HG03139 (cell line): ENCODE measurements around the gene CCSER1.
"Not testable (repeated sequence)": the region's sequence is repeated elsewhere in the genome, so short reads cannot be mapped to it uniquely, and the experiment has no call there.

ENCODE experiments used
- ATAC-seq: cut with Tn5 transposase; IDR thresholded peaks from one replicate; pipeline ENCODE4 v1.9.1; 2021; ENCODE audit not compliant: unreplicated experiment

Gene CCSER1

DNA sequence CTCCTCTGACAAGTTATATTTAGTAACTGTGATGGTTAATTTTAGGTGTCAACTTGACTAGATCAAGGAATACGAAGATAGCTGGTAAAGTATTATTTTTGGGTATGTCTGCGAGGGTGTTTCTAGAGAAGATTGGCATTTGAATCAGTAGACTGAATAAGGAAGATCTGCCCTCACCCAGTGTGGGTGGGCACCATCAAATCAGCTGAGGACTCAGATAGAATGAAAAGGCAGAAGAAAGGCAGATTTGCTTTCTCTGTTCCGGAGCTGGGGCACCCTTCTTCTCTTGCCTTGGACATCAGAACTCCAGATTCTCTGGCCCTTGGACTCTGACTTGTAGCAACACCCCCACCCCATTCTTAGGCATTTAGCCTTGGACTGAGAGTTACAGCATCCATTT lies 981.6 kb downstream of the CCSER1 start:
- ATAC-seq = no peak

DNA sequence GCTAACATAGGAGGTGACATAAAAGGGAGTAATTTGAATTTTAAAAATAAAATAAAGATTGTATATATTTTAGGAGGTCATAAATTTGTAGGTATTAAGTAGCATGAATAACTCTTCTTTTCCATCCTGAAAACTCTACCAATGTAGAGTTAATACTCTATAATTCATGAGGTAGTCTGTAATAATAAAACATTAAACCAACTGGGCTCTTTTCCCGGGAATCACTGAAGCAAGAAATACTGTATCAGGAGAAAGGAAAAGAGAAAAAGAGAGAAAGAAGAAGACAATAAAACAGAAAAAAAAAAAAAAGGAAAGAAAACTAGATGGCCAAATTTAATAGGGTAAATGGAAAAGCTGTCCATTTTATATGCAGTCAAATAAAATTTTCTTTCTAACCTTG lies 984.4 kb downstream of the CCSER1 start:
- ATAC-seq = no peak

DNA sequence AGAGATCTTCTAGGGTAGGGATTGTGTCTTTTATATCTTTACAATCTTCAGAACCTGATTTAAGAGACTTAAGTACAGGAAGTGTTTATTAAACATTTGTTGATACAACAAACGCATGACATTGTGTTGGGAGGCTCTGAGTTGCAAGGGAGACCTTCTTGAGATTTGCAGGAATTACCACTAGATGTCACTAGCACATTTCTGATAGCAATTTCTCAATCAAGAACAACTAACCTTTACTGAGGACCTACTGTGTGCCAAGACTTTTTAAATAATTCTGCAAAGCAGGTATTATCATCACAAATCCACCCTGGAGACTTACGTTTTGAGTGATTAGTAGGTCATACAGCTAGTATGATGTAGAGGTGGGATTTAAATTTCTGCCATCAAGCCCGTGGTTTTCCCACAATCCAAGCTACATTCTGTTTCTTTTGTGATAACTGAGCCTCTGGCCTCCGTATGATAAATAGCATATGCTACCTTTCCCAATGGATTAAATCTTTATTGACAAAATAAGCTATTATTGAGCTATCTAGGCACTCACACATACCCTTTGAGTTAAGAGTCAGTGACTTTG lies 986.0 kb downstream of the CCSER1 start:
- no peak for ATAC-seq

DNA sequence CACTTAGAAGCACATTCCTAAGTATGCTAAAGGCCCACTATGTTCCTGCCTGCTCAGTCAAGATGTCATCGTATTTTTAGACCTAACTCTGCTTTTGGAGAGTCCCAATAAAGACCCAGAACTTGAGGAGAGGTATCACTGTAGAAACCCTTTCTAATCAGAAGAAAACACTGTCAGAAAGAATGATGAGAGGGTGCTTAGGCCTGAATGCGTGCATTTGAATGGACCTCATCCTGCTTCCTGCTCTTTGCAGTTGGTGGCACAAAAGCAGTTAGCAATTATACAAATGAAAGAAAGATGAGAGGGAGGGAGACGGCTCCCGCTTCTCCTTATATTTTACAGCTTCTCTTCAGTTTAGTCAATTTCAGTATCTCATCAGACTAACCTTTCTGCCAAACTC lies 987.2 kb downstream of the CCSER1 start:
- ATAC-seq = no peak

DNA sequence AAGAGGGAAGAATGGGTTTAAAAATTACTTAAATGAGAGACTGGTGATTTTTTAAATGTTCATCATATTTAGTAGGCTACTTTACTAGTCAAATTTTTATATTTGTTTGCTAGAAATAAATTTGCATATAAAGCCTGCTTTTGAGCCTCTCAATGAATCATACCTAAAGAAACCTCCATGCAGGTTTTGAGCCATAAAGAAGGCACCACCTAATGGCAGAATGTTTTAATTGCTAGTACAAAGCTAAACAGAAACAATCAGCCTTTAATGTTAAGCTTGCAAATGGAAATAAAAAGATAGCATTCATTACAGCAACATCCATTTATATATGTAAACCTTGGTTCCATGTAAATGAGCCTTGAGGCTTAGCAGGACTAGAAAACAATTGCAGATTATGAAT lies 989.7 kb downstream of the CCSER1 start:
- ATAC-seq = no peak

DNA sequence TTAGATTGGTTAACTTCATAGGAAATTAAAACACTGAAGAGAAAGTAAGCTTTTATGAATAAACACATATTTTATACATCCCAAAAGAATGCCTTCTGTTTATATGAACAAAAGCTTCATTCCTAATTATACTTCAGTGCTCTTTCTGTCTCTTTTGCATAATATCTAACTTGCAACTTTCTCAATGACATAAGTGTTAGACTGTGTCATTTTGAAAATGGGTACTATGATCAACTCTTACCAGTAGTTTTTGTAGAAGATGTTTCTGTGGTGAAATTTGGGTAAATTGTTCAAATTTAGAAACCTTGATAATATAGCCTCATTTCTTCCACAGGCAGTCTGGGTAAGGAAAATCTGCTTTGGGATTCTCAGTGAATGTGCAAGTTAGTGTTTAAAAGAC lies 991.4 kb downstream of the CCSER1 start:
- peak; percentile 77 for ATAC-seq

DNA sequence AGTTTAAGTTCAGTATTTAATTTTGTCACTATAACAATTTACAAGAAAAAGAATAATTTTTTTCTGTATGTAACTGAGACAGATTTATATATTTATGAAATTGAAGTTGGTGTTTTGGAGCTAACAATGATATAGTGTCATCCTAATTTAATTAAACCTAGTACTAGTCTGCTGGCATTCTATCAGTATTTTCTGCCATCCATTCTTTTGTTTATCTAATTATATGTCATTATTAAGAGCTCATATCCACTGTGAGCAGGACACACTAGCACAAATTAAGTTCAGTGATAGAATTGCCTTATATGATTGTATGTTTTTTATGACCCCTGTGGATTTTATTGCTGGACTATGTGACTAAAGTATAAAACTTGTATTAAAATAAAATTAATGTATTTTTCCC lies 996.5 kb downstream of the CCSER1 start:
- no peak for ATAC-seq

DNA sequence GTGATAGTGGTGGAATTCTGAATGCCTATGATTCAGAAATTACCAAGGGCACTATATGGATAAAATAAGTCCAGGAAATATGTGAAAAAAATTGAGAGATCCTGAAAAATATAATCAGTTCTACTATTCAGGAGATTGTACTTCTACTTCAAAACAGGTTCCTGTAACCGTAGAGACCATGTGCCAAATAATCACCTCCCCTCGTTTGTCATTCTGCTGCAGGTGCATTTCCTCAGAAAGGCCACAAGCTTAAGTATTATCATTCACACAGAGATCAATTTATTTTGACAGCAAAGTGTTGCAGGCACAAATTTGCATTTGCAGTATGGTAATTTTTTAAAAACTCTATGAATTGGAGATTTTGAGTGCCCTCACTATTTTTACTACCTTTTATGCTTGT lies 1000.0 kb downstream of the CCSER1 start:
- ATAC-seq = no peak

DNA sequence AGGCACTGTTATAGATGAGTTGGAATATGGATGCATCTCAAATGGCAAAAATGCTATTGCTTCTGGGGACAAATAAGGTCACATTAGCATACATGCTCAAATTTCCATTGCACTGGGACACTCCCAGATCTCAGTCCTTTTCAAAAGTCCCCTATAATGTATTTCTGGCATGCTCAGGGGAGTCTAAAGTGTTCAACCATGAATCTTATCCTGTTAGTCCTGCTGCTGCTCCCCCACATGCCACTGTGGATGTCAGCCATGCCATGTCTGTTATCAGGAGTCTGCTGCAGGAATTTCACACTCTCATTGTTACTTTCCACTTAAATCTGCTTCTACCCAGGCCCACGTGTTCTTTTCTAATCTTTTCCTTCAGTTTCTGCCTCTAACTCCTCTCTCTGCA lies 1000.6 kb downstream of the CCSER1 start:
- no peak for ATAC-seq

DNA sequence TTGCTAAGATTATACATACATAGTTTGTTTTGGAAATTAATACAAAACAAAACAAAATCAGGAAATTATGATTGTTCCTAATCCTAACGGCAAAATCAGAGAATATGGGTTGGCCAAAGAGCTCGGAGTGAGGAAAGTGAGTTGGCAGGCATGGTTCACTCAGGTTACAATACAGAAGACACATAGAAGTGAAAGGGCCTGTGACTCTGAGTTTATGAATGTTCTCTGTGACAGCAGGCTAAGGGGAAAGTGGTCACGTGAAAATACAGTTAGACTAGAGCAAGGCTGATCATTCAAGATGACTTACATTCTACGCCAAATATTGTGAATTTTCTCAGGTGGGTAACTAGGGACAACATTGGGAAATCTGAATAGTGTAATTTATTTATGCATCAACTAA lies 1001.3 kb downstream of the CCSER1 start:
- no peak for ATAC-seq

DNA sequence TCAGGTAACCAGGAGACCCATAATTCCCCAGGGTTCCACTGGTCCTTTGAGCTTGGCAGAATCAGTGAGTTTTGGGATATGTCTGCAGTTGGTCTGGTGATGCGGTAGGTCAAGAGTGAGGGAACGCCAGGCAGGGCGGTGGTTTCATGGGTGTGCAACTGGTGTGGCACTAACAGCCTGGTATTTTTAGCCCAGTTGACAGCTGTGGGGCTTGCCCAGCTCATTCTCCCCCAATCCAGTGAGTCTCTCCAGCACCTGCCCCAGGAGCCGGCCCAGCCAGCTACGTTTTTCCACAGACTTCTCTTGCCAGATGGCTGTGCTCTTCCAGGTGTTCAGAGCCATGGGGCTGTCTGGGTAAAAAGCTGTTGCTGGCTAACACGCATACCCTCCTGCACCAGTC lies 1019.9 kb downstream of the CCSER1 start:
- no peak for ATAC-seq

DNA sequence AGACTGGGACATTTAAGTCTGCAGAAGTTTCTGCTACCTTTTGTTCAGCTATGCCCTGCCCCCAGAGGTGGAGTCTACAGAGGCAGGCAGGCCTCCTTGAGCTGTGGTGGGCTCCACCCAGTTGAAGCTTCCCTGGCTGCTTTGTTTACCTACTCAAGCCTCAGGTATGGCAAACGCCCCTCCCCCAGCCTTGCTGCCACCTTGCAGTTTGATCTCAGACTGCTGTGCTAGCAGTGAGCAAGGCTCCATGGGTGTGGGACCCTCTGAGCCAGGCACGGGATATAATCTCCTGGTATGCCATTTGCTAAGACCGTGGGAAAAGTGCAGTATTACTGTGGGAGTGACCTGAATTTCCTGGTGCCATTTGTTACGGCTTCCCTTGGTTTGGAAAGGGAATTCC lies 1026.8 kb downstream of the CCSER1 start:
- ATAC-seq = not testable (repeated sequence)

DNA sequence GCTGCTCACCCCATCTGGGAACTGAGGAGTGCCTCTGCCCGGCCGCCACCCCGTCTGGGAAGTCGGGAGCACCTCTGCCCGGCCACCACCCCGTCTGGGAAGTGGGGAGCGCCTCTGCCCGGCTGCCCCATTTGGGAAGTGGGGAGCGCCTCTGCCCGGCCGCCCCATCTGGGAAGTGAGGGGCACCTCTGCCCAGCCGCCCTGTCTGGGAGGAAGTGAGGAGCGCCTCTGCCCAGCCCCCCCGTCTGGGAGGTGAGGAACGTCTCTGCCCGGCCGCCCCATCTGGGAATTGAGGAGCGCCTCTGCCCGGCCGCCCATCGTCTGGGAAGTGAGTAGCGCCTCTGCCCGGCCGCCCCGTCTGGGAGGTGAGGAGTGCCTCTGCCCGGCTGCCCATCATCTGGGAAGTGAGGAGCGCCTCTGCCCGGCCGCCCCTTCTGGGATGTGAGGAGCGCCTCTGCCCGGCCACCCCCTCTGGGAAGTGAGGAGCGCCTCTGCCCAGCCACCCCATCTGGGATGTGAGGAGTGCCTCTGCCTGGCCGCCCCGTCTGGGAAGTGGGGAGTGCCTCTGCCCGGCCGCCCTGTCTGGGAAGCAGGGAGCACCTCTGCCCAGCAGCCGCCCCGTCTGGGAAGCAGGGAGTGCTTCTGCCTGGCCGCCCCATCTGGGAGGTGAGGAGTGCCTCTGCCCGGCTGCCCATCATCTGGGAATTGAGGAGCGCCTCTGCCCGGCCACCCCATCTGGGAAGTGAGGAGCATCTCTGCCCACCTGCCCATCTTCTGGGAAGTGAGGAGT lies 1040.9 kb downstream of the CCSER1 start:
- ATAC-seq = not testable (repeated sequence)

DNA sequence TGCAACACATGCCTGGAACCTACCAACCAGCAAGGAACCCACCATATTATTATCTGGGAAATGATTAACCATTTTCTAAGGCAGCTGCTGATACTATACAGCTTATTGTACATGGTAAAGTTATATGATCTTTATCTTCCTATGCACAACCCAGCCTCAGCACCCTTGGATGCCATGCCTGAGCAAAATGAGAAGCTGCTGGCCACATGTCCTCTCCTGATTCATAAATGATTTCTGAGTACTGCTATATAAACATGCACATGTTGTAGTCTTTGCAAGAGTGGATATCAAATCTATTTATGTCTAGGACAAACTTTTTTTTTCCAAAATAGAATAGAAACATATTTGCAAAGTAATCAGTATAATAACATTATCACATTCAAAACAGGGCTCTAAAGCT lies 1043.6 kb downstream of the CCSER1 start:
- ATAC-seq = no peak

DNA sequence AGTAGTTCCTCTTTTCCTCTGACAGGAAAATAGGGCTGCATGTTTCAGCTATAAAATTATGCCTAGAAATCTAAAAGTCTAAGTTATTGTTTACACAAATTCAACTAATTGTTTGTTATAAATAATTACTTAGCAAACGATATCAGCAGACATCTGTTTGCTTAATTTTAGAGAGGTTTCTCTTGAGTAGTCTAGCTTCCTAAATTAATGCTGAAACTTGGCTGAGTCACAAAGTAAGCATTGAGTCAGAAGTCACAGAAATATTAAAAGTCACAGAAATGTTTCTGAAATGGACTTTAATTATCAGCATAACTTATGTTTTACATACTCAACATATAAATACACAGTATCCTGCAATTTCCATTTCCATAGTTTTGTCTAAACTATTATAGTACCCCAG lies 1044.0 kb downstream of the CCSER1 start:
- no peak for ATAC-seq

DNA sequence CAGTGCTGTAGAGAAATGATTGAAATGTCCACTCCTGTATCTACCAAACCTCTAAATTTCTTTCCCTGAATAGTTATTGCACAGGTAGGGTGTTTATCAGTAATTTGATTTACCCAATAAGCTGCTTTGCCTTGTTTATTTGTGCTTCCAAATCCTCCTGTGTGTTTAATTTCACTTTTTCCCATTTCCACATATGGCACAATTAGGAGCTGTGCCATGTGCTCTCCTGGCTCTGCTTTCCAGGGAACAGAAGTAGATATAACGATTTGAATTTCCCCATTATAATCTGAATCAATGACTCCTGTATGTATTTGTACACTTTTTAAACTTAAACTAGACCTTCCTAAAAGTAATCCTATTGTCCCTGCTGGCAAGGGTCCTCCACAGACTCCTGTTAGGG lies 1057.9 kb downstream of the CCSER1 start:
- ATAC-seq = not testable (repeated sequence)

DNA sequence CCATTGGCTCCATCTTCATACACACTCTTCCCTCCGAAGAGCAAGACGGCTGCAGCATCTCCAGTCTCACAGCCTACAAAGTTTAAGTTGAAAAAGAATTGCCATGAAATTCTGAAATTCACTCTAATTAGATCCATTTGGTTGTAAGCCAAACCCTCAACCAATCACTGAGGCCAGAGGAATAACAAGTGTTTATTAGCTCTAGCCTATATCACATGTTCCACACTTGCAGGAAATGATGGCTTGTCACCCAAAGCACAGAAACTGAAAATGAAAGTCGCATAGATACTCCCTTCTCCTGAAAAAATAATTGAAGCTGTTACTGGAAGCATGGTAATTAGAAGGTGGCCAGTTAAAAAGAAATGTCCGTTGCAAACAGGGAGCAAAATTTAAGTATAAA lies 1071.8 kb downstream of the CCSER1 start:
- no peak for ATAC-seq

DNA sequence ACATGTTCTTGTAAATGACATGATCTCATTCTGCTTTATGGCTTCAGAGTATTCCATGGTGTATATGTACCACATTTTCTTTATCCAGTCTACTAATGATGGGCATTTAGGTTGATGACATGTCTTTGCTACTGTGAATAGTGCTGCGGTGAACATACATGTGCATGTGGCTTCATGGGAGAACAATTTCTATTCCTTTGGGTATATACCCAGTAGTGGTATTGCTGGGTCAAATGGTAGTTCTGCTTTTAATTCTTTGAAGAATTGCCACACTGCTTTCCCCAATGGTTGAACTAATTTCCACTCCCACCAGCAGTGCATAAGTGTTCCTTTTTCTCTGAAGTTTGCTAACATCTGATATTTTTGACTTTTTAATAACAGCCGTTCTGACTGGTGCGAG lies 1080.3 kb downstream of the CCSER1 start:
- ATAC-seq = no peak

DNA sequence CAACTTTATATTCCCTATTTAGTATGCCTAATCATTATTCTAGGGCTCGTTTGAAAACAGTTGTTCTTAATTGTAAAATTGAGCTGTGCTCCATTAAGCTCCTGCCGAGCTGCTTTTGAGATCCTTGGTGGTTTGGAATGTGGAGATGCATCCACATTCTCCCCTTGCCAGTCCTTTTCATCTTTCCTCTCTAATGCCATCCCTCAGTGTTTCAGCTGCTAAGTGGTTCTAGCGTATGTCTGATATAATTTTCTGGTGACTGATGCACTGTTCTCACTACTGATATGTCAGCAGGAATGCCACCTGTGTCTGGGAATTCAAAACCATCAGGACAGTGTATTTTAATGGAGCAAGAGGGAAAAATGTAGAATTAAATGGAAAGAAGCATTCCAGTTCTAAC lies 1085.0 kb downstream of the CCSER1 start:
- ATAC-seq = no peak

DNA sequence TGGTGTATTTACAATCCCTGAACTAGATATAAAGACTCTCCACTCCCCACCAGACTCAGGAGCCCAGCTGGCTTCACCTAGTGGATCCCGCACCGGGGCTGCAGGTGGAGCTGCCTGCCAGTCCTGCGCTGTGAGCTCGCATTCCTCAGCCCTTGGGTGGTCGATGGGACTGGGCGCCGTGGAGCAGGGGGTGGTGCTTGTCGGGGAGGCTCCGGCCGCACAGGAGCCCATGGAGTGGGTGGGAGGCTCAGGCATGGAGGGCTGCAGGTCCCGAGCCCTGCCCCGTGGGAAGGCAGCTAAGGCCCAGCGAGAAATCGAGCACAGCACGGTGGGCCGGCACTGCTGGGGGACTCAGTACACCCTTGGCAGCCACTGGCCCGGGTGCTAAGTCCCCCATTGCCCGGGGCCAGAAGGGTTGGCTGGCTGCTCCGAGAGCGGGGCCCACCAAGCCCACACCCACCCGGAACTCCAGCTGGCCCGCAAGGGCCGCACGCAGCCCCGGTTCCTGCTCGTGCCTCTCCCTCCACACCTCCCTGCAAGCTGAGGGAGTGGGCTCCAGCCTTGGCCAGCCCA lies 1090.7 kb downstream of the CCSER1 start:
- ATAC-seq = not testable (repeated sequence)

DNA sequence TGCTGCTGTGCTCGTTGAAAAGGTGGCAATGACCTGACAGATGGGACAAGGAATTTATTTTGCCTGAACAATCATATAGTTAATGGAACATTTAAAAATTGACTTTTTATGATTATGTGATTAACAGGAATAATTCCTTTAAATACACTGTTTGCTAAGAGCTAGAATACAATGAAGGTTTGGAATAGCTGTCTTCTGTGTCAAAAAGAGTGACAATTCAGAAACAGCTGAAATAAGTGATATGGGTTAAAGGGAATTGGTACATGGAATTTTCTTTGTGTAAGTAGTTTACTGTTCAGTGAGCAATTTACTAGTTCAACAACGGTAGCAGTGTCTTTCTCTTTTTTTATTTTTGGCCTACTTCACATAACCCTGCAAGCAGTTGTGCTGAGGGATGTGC lies 1093.1 kb downstream of the CCSER1 start:
- no peak for ATAC-seq

DNA sequence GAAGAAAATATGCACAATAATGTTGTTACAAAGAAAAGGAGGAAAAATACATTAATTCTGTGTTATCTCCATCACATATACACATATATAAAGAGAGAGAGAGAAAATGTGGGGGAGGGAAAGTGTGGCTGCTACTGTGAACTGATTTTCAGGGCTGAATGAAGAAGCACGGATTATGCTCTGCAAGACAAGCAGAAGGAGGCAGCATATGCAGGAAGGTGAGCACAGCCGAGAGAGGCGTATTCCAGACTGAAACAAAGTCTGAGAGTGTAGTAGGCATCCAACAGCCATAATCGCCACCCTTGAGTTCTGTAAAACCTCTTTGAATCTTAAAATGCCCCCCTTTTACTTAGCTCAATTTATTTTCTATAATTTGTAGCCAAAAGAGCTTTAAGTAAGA lies 1094.8 kb downstream of the CCSER1 start:
- ATAC-seq = no peak

DNA sequence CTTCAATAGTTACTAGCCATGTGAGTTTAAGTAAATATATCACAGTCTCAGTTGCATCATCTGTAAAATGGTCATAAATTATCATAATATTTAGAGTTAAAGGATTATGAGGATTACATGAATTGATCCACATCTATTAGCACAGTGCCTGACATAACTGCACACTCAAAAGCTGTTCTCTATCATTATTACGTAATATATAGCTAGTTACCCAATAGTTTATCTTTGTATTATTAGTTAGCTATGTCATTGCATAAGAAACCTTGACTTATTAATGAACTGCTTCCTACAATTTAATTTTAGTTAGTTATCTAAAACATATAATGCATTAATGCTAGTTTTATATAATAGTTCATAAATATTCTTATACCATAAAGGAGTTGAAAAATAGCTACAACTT lies 1099.7 kb downstream of the CCSER1 start:
- no peak for ATAC-seq
